Raji (cell line): ENCODE results near the gene HS3ST5.

Experiments used
- POLR2A ChIP-seq: IDR thresholded peaks from 2 replicates; pipeline ENCODE4 v1.6.1; 2011; ENCODE audit warnings: low read depth, low read length, control low read depth; ENCODE audit not compliant: insufficient read depth

The HS3ST5 gene

DNA sequence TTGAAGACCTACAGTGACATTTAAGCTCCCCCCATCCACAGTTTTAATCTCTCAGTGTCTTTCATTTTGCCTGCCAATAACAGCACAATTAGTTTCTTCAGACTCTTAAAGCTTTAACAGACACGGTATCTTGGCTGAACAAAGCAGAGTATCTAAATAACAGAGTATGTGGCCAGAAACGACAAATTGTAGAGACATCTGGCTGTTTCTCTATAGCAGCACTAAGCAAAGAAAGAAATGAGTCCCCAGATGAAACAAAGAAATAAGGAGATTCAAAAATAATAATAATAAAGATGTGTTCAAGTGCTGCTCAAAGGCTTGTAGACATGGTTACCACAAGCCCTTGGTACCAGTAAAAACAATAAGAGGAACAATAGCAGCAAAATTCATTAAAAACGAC lies 274.1 kb downstream of the HS3ST5 start:
- TF ChIP-seq POLR2A: no peak

DNA sequence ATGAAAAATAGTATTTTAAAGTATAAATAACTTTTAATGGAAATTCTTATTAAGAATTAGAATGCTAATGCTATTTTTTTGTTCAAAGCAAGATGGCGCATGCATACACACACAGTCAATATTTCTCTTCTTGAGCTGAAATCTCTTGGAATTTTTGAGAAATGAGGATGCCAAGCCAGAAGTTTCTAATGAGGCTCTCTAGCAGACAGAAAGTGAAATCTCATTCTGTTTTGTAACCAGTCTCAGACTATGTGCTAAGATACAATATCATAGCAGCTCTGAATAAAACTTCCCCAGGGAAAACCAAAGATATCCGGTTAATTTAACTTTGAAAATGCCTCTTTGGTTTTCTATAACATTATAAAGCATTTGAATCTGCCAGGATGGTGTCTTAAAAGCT lies 274.7 kb downstream of the HS3ST5 start:
- TF ChIP-seq POLR2A: no peak

DNA sequence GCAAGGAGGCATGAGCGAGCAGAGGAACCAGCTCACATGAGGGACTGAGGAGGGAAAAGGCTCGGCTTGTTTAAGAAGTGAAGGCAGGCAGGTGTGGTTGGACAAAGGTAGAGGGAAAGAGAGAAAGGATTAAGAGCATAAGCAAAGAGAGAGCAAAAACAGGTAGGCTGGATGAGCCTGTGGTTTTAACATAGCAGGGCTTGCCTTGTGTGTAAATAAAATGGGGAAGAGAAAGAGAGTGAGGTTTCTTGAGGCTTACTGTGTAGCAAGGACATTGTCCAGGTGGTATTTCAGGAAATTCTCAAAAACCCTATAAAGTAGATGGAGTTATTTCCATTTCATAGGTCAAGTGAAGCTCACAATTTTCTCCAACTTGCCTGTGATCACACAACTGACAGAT lies 278.0 kb downstream of the HS3ST5 start:
- TF ChIP-seq POLR2A: no peak

- no peak for TF ChIP-seq POLR2A
These were observed 278.9 kb downstream of the HS3ST5 start for GRCh38 chr6:114063956-114064355.

DNA sequence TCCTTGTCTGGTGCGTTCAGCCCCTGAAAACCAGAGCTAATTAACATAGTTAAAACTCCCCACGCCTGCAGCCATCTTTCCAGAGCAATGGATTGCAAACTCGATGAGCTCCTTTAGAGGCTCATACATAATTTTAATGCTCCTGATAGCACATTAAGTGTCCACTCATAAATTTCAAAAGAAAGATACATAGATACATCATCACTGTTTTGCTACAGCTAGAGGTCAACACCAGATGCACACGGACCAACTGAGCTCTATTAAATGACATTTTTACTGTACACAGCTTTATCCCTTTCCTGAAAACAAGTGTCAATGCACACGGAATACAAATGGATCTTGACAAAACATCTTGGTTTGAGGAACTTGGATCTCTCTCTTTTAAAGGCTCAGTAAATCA lies 280.6 kb downstream of the HS3ST5 start:
- TF ChIP-seq POLR2A: no peak

GRCh38 chr6:114061741-114062140 lies 281.1 kb downstream of the HS3ST5 start:
- TF ChIP-seq POLR2A: no peak

DNA sequence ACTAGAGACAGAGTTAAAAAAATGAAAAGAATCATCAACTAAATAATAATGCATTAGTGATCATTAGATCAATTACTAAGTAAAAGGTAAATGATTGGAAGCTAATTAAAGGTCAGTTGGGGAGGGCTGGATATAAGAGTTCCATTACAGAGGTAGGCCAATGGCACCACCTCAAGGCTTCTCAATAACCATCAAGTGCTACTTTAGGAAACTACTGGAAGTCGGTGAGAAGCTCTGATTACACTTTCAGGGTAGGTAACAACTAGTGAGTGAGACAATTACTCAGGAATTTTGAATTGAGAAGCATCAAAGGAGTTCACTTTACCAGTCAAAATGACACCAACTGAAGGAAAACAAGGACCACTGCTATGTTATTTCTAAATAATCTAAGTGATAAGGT lies 281.7 kb downstream of the HS3ST5 start:
- no peak for TF ChIP-seq POLR2A

GRCh38 chr6:114058435-114058834 lies 284.4 kb downstream of the HS3ST5 start:
- TF ChIP-seq POLR2A: no peak

- TF ChIP-seq POLR2A: no peak
These were observed 287.1 kb downstream of the HS3ST5 start for GRCh38 chr6:114055763-114056162.

DNA sequence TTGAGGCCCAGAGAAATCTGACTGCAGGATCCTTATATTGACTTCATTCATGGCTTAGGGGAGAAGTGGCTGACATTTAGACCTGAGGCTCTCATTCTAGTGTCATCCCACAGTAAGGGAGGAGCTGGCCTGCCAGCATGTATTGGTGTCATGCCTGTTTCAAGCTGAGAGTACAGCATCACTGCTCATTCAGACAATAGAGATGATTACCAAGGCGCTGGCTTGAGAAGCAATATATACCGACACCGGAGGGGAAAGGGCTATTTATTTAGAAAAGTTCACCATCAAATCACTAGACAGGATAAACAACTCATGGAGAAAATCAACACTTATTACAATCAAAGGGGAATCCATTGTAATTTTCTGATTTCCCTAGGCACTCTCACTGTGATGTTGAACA lies 287.5 kb downstream of the HS3ST5 start:
- no peak for TF ChIP-seq POLR2A

- TF ChIP-seq POLR2A: no peak
These were observed 289.0 kb downstream of the HS3ST5 start for GRCh38 chr6:114053791-114054190.

GRCh38 chr6:114052141-114052540 lies 290.7 kb downstream of the HS3ST5 start:
- no peak for TF ChIP-seq POLR2A

DNA sequence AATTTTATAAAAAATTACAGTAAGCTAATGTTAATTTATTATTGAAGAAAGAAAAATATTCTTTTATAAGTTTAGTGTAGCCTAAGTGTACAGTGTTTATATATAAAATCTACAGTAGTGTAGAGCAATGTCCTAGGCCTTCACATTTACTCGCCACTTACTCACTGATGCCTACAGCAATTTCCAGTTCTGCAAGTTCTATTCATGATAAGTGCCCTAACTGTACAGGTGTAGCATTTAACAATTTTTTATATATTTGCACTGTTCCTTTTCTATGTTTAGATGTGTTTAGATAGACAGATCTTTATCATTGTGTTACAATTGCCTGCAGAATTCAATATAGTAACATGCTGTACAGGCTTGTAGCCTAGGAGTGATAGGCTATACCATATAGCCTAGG lies 291.8 kb downstream of the HS3ST5 start:
- TF ChIP-seq POLR2A: no peak

GRCh38 chr6:114049367-114049966 lies 293.4 kb downstream of the HS3ST5 start:
- no peak for TF ChIP-seq POLR2A

DNA sequence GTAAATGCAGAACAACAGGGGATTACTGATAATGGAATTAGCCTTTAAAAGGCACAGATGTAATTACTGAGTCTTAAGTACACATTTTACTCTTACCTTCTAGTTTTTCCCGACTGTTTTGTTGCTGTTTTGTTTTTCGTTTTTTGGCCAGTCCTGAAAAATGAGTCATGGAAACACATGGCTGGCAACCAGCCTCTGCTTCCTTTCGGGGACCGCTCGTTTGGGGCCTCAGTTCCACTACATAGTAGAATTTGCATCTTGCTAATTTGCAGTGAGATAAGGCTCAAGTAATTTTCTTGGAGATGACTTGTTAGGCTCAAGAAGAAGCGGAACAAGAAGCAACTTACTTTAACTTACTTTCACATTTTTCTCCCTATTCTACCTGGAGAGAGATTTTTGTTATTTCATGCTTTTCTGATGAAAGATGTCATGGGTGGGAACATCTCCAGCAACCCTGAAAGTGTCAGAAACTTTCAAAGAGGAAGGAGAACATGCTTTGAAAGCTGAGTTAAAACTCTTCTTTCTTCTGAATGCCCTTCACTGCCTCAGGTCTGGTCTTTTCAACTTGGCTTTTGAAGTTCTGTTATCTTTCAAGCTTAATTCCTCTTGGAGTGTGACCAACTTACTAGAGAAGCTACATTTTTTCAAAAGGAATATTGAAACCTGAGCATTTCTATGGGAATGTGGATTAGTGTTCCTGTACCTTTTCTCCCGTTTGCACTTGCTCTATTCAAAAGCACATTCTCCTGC lies 300.4 kb downstream of the HS3ST5 start:
- no peak for TF ChIP-seq POLR2A

GRCh38 chr6:114040871-114041270 lies 302.0 kb downstream of the HS3ST5 start:
- TF ChIP-seq POLR2A: no peak

- no peak for TF ChIP-seq POLR2A
These were observed 303.0 kb downstream of the HS3ST5 start for GRCh38 chr6:114039841-114040240.
